M059J (cell line): ENCODE data around the gene DNAI7. TPM values are rescaled to one million over a fixed set of nuclear protein-coding genes. Genes with fewer than 3 reads are reported as not detected.

Experiments
- DNase-seq: peaks from one replicate; pipeline ENCODE4 v3.0.0-alpha.2; 2012; ENCODE audit warnings: low read depth
- total RNA-seq: library from RNA; depleted of rRNA; stranded (reverse); fragments of >200 nt; shearing (Covaris generic); gene quantifications from 2 replicates; pipeline ENCODE4 v1.2.3, GENCODE V29; 2014

Gene DNAI7
- total RNA-seq, 1 experiment from 2014 or later: 0.59 TPM

- no peak for DNase-seq
These were observed 12.2 kb downstream of the DNAI7 start for GRCh38 chr12:25182765-25183164.

- DNase-seq: no peak
These were observed 32.1 kb downstream of the DNAI7 start for GRCh38 chr12:25162866-25163265.

- DNase-seq: no peak
These were observed 38.9 kb downstream of the DNAI7 start for GRCh38 chr12:25156061-25156460.

- peak; percentile 47 for DNase-seq
These were observed 39.9 kb downstream of the DNAI7 start for GRCh38 chr12:25155022-25155576.

- DNase-seq: no peak
These were observed 42.9 kb downstream of the DNAI7 start for GRCh38 chr12:25152055-25152454.

- DNase-seq: peak; percentile 94
These were observed 43.5 kb downstream of the DNAI7 start for GRCh38 chr12:25151476-25151875.

GRCh38 chr12:25146686-25147085 lies 48.3 kb downstream of the DNAI7 start:
- DNase-seq: no peak

GRCh38 chr12:25135531-25136154 lies 59.3 kb downstream of the DNAI7 start:
- DNase-seq: peak; percentile 82

GRCh38 chr12:25131270-25131669 lies 63.7 kb downstream of the DNAI7 start:
- no peak for DNase-seq

GRCh38 chr12:25130741-25131188 lies 64.2 kb downstream of the DNAI7 start:
- DNase-seq: peak; percentile 45

GRCh38 chr12:25126746-25127145 lies 68.2 kb downstream of the DNAI7 start:
- no peak for DNase-seq

GRCh38 chr12:25126101-25126500 lies 68.9 kb downstream of the DNAI7 start:
- DNase-seq: no peak

- DNase-seq: no peak
These were observed 70.5 kb downstream of the DNAI7 start for GRCh38 chr12:25124493-25124892.

- DNase-seq: no peak
These were observed 71.8 kb downstream of the DNAI7 start for GRCh38 chr12:25123126-25123525.

- peak; percentile 15 for DNase-seq
These were observed 73.0 kb downstream of the DNAI7 start for GRCh38 chr12:25121916-25122315.

- no peak for DNase-seq
These were observed 73.8 kb downstream of the DNAI7 start for GRCh38 chr12:25121110-25121509.

GRCh38 chr12:25119020-25119419 lies 75.9 kb downstream of the DNAI7 start:
- DNase-seq: no peak

- no peak for DNase-seq
These were observed 79.3 kb downstream of the DNAI7 start for GRCh38 chr12:25115677-25116076.

- DNase-seq: no peak
These were observed 81.3 kb downstream of the DNAI7 start for GRCh38 chr12:25113651-25114050.

- DNase-seq: no peak
These were observed 84.7 kb downstream of the DNAI7 start for GRCh38 chr12:25110260-25110659.

- DNase-seq: no peak
These were observed 87.0 kb downstream of the DNAI7 start for GRCh38 chr12:25107920-25108319.

GRCh38 chr12:25106818-25107217 lies 88.1 kb downstream of the DNAI7 start:
- no peak for DNase-seq

- no peak for DNase-seq
These were observed 92.6 kb downstream of the DNAI7 start for GRCh38 chr12:25102402-25102801.

- DNase-seq: no peak
These were observed 93.9 kb downstream of the DNAI7 start for GRCh38 chr12:25101092-25101445.
